HEK293 (cell line): ENCODE results near the gene USP6NL.

Experiments used
- FEZF1 ChIP-seq: fragments of 450-650 bp; formaldehyde crosslinking; IDR thresholded peaks from 2 replicates; pipeline ENCODE4 v1.5.1; 2016; ENCODE audit warnings: missing biosample characterization, missing genetic modification characterization
- GLI2 ChIP-seq: fragments of 450-650 bp; formaldehyde crosslinking; IDR thresholded peaks from 2 replicates; pipeline ENCODE4; 2017; ENCODE audit warnings: missing biosample characterization, missing genetic modification characterization, low read depth, borderline replicate concordance
- HOXD13 ChIP-seq: sonication (generic); formaldehyde crosslinking; IDR thresholded peaks from 2 replicates; pipeline ENCODE4 v1.8.0; 2022; ENCODE audit warnings: missing genetic modification reagents, borderline replicate concordance
- OSR2 ChIP-seq: fragments of 450-650 bp; formaldehyde crosslinking; IDR thresholded peaks from 2 replicates; pipeline ENCODE4 v1.5.1; 2016; ENCODE audit warnings: missing biosample characterization, missing genetic modification characterization
- RBAK ChIP-seq: fragments of 450-650 bp; formaldehyde crosslinking; IDR thresholded peaks from 2 replicates; pipeline ENCODE4 v1.5.1; 2016; ENCODE audit warnings: missing biosample characterization, missing genetic modification characterization
- REPIN1 ChIP-seq: fragments of 450-650 bp; formaldehyde crosslinking; IDR thresholded peaks from 2 replicates; pipeline ENCODE4 v1.5.1; 2017; ENCODE audit warnings: missing biosample characterization, missing genetic modification characterization, low read depth
- SP2 ChIP-seq: fragments of 450-650 bp; formaldehyde crosslinking; IDR thresholded peaks from 2 replicates; pipeline ENCODE4 v1.5.1; 2016; ENCODE audit warnings: missing biosample characterization, missing genetic modification characterization
- ZNF10 ChIP-seq: fragments of 450-650 bp; formaldehyde crosslinking; IDR thresholded peaks from 2 replicates; pipeline ENCODE4 v1.5.1; 2017; ENCODE audit warnings: missing biosample characterization, missing genetic modification characterization
- ZNF114 ChIP-seq: fragments of 450-650 bp; formaldehyde crosslinking; IDR thresholded peaks from 2 replicates; pipeline ENCODE4 v1.5.0; 2017; ENCODE audit warnings: missing biosample characterization, missing genetic modification characterization
- ZNF146 ChIP-seq: fragments of 450-650 bp; formaldehyde crosslinking; IDR thresholded peaks from 2 replicates; pipeline ENCODE4 v1.5.1; 2016; ENCODE audit warnings: missing biosample characterization, missing genetic modification characterization
- ZNF169 ChIP-seq: fragments of 450-650 bp; formaldehyde crosslinking; IDR thresholded peaks from 2 replicates; pipeline ENCODE4 v1.5.1; 2016; ENCODE audit warnings: missing biosample characterization, missing genetic modification characterization
- ZNF174 ChIP-seq: fragments of 450-650 bp; formaldehyde crosslinking; IDR thresholded peaks from 2 replicates; pipeline ENCODE4 v1.5.0; 2017; ENCODE audit warnings: missing biosample characterization, mild to moderate bottlenecking, missing genetic modification characterization
- ZNF175 ChIP-seq: fragments of 450-650 bp; formaldehyde crosslinking; IDR thresholded peaks from 2 replicates; pipeline ENCODE4 v1.5.1; 2016; ENCODE audit warnings: missing biosample characterization, missing genetic modification characterization
- ZNF211 ChIP-seq: fragments of 450-650 bp; formaldehyde crosslinking; IDR thresholded peaks from 2 replicates; pipeline ENCODE4 v1.5.1; 2016; ENCODE audit warnings: low read depth, missing biosample characterization, missing genetic modification characterization
- ZNF24 ChIP-seq: fragments of 450-650 bp; formaldehyde crosslinking; IDR thresholded peaks from 2 replicates; pipeline ENCODE4 v1.5.1; 2016; ENCODE audit warnings: missing biosample characterization, missing genetic modification characterization
- ZNF335 ChIP-seq: fragments of 450-650 bp; formaldehyde crosslinking; conservative IDR thresholded peaks from 2 replicates; pipeline ENCODE4 v1.5.1; 2016; ENCODE audit warnings: missing biosample characterization, missing genetic modification characterization
- ZNF37A ChIP-seq: fragments of 450-650 bp; IDR thresholded peaks from 2 replicates; pipeline ENCODE4 v1.5.1; 2018; ENCODE audit warnings: missing biosample characterization, missing genetic modification characterization
- ZNF391 ChIP-seq: fragments of 450-650 bp; formaldehyde crosslinking; IDR thresholded peaks from 2 replicates; pipeline ENCODE4 v1.5.1; 2016; ENCODE audit warnings: low read depth, missing biosample characterization, missing genetic modification characterization, borderline replicate concordance
- ZNF394 ChIP-seq: fragments of 450-650 bp; formaldehyde crosslinking; IDR thresholded peaks from 2 replicates; pipeline ENCODE4 v1.5.1; 2016; ENCODE audit warnings: missing biosample characterization, missing genetic modification characterization, mild to moderate bottlenecking, moderate library complexity, borderline replicate concordance
- ZNF416 ChIP-seq: fragments of 450-650 bp; formaldehyde crosslinking; IDR thresholded peaks from 2 replicates; pipeline ENCODE4 v1.5.1; 2016; ENCODE audit warnings: missing biosample characterization, missing genetic modification characterization
- ZNF423 ChIP-seq: fragments of 450-650 bp; formaldehyde crosslinking; IDR thresholded peaks from 2 replicates; pipeline ENCODE4 v1.5.1; 2016; ENCODE audit warnings: missing biosample characterization, missing genetic modification characterization
- ZNF530 ChIP-seq: fragments of 450-650 bp; formaldehyde crosslinking; IDR thresholded peaks from 2 replicates; pipeline ENCODE4 v1.5.1; 2016; ENCODE audit warnings: low read depth, missing biosample characterization, missing genetic modification characterization
- ZNF585B ChIP-seq: fragments of 450-650 bp; formaldehyde crosslinking; IDR thresholded peaks from 2 replicates; pipeline ENCODE4 v1.5.1; 2016; ENCODE audit warnings: missing biosample characterization, missing genetic modification characterization
- ZNF596 ChIP-seq: fragments of 450-650 bp; IDR thresholded peaks from 2 replicates; pipeline ENCODE4 v1.5.0; 2018; ENCODE audit warnings: missing biosample characterization, mild to moderate bottlenecking, missing genetic modification characterization, moderate library complexity
- ZNF600 ChIP-seq: fragments of 450-650 bp; formaldehyde crosslinking; IDR thresholded peaks from 2 replicates; pipeline ENCODE4 v1.5.1; 2016; ENCODE audit warnings: missing biosample characterization, missing genetic modification characterization
- ZNF623 ChIP-seq: fragments of 450-650 bp; formaldehyde crosslinking; IDR thresholded peaks from 2 replicates; pipeline ENCODE4 v1.5.1; 2016; ENCODE audit warnings: missing biosample characterization, missing genetic modification characterization
- ZNF670 ChIP-seq: fragments of 450-650 bp; formaldehyde crosslinking; IDR thresholded peaks from 2 replicates; pipeline ENCODE4 v1.5.1; 2016; ENCODE audit warnings: missing biosample characterization, missing genetic modification characterization, low read depth
- ZNF701 ChIP-seq: fragments of 450-650 bp; formaldehyde crosslinking; IDR thresholded peaks from 2 replicates; pipeline ENCODE4 v1.5.1; 2016; ENCODE audit warnings: missing biosample characterization, missing genetic modification characterization
- ZNF768 ChIP-seq: fragments of 450-650 bp; formaldehyde crosslinking; IDR thresholded peaks from 2 replicates; pipeline ENCODE4 v1.5.1; 2018; ENCODE audit warnings: missing biosample characterization, mild to moderate bottlenecking, missing genetic modification characterization
- ZNF777 ChIP-seq: fragments of 450-650 bp; formaldehyde crosslinking; IDR thresholded peaks from 2 replicates; pipeline ENCODE4 v1.5.1; 2017; ENCODE audit warnings: missing biosample characterization, missing genetic modification characterization, borderline replicate concordance
- ZNF792 ChIP-seq: fragments of 450-650 bp; formaldehyde crosslinking; IDR thresholded peaks from 2 replicates; pipeline ENCODE4 v1.5.1; 2016; ENCODE audit warnings: missing biosample characterization, missing genetic modification characterization
- TF ChIP-seq, protein P1 (sequence below): fragments of 450-650 bp; formaldehyde crosslinking; IDR thresholded peaks from 2 replicates; pipeline ENCODE4 v1.5.1; 2016; ENCODE audit warnings: missing biosample characterization, missing genetic modification characterization
- TF ChIP-seq, protein P2 (sequence below): fragments of 450-650 bp; formaldehyde crosslinking; IDR thresholded peaks from 2 replicates; pipeline ENCODE4 v1.5.1; 2016; ENCODE audit warnings: missing biosample characterization, missing genetic modification characterization
- TF ChIP-seq, protein P3 (sequence below): fragments of 450-650 bp; formaldehyde crosslinking; IDR thresholded peaks from 2 replicates; pipeline ENCODE4 v1.5.1; 2016; ENCODE audit warnings: missing biosample characterization, missing genetic modification characterization
- TF ChIP-seq, protein P4 (sequence below): IDR thresholded peaks from 2 replicates; pipeline ENCODE4 v1.6.1; 2011; ENCODE audit warnings: mild to moderate bottlenecking, low read depth, low read length, borderline replicate concordance

The USP6NL gene

DNA sequence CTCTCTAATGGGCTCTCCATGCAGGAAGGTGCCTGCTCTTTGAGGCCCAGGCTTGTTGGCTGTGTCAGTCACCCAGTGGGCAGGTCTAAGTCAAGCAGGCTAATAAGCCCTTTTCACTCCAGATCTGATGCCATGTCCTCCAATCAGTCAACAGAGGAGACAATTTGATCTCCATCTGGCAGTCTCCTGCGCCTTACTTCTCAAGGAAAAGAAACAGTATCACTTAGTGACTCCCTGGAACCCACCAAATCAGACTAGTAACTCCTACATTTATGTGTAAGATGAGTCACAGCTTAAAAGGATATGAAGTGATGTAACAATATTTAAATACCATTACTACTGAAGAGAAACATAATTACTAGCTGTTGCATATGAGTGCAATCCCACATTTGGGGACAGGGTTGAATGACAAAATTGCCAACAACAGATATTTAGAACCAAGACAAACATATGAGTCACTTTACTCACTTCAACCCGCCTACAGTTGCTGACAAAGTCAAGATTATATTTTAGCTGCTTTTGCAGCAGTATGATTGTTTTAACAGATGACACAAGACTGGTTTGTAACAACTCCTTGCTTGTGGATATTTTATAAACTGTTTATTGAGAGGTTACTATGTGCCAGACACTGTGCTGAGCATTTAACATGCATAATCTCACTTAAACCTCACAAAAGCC, 72.1 kb downstream of the USP6NL start (continued):
- TF ChIP-seq ZNF416 (tag by site-specific recombination) (no peak), ZNF10 (tag by site-specific recombination) (0 out of 2 replicates have a peak, but pooled peaks have one; percentile 27), SP2 (tag by site-specific recombination) (peak; percentile 25; the same call in 1 of the 2 replicates), ZNF768 (tag by site-specific recombination) (no peak), ZNF114 (tag by site-specific recombination) (no peak), ZNF623 (tag by site-specific recombination) (0 out of 2 replicates have a peak, but pooled peaks have one; percentile 14), ZNF24 (tag by site-specific recombination) (peak; percentile 80; the same call in 1 of the 2 replicates), ZNF792 (tag by site-specific recombination) (no peak), ZNF701 (tag by site-specific recombination) (no peak), ZNF169 (tag by site-specific recombination) (no peak), RBAK (peak; percentile 68; the same call in 1 of the 2 replicates), FEZF1 (tag by site-specific recombination) (no peak), ZNF777 (tag by site-specific recombination) (no peak), ZNF146 (tag by site-specific recombination) (peak; percentile 12; the same call in 1 of the 2 replicates), ZNF530 (tag by site-specific recombination) (no peak), ZNF211 (tag by site-specific recombination) (no peak), HOXD13 (CRISPR knock-in tag) (no peak), ZNF335 (tag by site-specific recombination) (no peak), ZNF600 (tag by site-specific recombination) (no peak), ZNF391 (no peak), ZNF37A (tag by site-specific recombination) (no peak), ZNF394 (tag by site-specific recombination) (no peak; the same call in 1 of the 2 replicates), ZNF175 (no peak), ZNF585B (tag by site-specific recombination) (no peak), REPIN1 (no peak), GLI2 (tag by site-specific recombination) (peak; percentile 76), ZNF596 (tag by site-specific recombination) (no peak), OSR2 (tag by site-specific recombination) (peak; percentile 87), ZNF174 (tag by site-specific recombination) (no peak), ZNF670 (tag by site-specific recombination) (no peak), ZNF423 (tag by site-specific recombination) (no peak)
- TF ChIP-seq, protein P1, sequence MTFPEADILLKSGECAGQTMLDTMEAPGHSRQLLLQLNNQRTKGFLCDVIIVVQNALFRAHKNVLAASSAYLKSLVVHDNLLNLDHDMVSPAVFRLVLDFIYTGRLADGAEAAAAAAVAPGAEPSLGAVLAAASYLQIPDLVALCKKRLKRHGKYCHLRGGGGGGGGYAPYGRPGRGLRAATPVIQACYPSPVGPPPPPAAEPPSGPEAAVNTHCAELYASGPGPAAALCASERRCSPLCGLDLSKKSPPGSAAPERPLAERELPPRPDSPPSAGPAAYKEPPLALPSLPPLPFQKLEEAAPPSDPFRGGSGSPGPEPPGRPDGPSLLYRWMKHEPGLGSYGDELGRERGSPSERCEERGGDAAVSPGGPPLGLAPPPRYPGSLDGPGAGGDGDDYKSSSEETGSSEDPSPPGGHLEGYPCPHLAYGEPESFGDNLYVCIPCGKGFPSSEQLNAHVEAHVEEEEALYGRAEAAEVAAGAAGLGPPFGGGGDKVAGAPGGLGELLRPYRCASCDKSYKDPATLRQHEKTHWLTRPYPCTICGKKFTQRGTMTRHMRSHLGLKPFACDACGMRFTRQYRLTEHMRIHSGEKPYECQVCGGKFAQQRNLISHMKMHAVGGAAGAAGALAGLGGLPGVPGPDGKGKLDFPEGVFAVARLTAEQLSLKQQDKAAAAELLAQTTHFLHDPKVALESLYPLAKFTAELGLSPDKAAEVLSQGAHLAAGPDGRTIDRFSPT (tag by site-specific recombination), result no peak
- TF ChIP-seq, protein P2, sequence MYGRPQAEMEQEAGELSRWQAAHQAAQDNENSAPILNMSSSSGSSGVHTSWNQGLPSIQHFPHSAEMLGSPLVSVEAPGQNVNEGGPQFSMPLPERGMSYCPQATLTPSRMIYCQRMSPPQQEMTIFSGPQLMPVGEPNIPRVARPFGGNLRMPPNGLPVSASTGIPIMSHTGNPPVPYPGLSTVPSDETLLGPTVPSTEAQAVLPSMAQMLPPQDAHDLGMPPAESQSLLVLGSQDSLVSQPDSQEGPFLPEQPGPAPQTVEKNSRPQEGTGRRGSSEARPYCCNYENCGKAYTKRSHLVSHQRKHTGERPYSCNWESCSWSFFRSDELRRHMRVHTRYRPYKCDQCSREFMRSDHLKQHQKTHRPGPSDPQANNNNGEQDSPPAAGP (tag by site-specific recombination), result no peak
- TF ChIP-seq, protein P3, sequence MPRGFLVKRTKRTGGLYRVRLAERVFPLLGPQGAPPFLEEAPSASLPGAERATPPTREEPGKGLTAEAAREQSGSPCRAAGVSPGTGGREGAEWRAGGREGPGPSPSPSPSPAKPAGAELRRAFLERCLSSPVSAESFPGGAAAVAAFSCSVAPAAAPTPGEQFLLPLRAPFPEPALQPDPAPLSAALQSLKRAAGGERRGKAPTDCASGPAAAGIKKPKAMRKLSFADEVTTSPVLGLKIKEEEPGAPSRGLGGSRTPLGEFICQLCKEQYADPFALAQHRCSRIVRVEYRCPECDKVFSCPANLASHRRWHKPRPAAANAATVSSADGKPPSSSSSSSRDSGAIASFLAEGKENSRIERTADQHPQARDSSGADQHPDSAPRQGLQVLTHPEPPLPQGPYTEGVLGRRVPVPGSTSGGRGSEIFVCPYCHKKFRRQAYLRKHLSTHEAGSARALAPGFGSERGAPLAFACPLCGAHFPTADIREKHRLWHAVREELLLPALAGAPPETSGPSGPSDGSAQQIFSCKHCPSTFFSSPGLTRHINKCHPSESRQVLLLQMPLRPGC (tag by site-specific recombination), result peak; percentile 89
- TF ChIP-seq, protein P4, sequence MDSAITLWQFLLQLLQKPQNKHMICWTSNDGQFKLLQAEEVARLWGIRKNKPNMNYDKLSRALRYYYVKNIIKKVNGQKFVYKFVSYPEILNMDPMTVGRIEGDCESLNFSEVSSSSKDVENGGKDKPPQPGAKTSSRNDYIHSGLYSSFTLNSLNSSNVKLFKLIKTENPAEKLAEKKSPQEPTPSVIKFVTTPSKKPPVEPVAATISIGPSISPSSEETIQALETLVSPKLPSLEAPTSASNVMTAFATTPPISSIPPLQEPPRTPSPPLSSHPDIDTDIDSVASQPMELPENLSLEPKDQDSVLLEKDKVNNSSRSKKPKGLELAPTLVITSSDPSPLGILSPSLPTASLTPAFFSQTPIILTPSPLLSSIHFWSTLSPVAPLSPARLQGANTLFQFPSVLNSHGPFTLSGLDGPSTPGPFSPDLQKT, result no peak
